Thoracic aorta (tissue), 2 donors: ENCODE measurements around the gene TGIF2. TPM values are rescaled to one million over a fixed set of nuclear protein-coding genes. Genes with fewer than 3 reads are reported as not detected.
"Not testable (repeated sequence)": the region's sequence is repeated elsewhere in the genome, so short reads cannot be mapped to it uniquely, and the experiment has no call there.

ENCODE experiments used
- ATAC-seq: fragments of 150-250 bp; one replicate; pipeline ENCODE4 v1.8.0; 2017; ENCODE audit warnings: low read depth; ENCODE audit not compliant: insufficient number of reproducible peaks, low FRiP score
- DNase-seq: peaks from one replicate; pipeline ENCODE4 v3.0.0-alpha.2; 2020; ENCODE audit warnings: low spot score
- H3K27ac ChIP-seq, 2 donors: fragments of 200-600 bp; sonication (generic); 1 replicate in 1 of 2; 2 replicates in 1 of 2; pipeline ENCODE4 v1.5.1; 2016; ENCODE audit warnings: mild to moderate bottlenecking in 2 of 2, moderate library complexity in 2 of 2
- H3K27me3 ChIP-seq: fragments of 200-600 bp; sonication (generic); replicated peaks from 2 replicates; pipeline ENCODE4 v1.6.0; 2016; ENCODE audit warnings: mild to moderate bottlenecking; ENCODE audit not compliant: insufficient read depth
- H3K36me3 ChIP-seq: fragments of 200-600 bp; sonication (generic); one replicate; pipeline ENCODE4 v1.5.1; 2016
- H3K4me1 ChIP-seq, 2 donors: fragments of 200-600 bp; sonication (generic); 1 replicate in 1 of 2; 2 replicates in 1 of 2; pipeline versions ENCODE4 v1.5.1 to v1.6.0; 2016; ENCODE audit warnings: low read depth in 2 of 2, mild to moderate bottlenecking in 1 of 2; ENCODE audit not compliant: control insufficient read depth in 1 of 2
- H3K4me3 ChIP-seq: fragments of 200-600 bp; sonication (generic); 2 replicates; pipeline ENCODE4 v1.5.1; 2016; ENCODE audit warnings: mild to moderate bottlenecking
- H3K9me3 ChIP-seq: fragments of 200-600 bp; sonication (generic); 2 replicates; pipeline ENCODE4 v1.5.1; 2016
- total RNA-seq, 2 donors: library from RNA; depleted of rRNA; stranded (reverse); fragments of >200 nt; gene quantifications; one replicate each; pipeline versions ENCODE4 v1.1.0 to v1.2.3, GENCODE V29; 2016
- TF ChIP-seq, protein P1 (sequence below): fragments of 200-600 bp; sonication (generic); IDR thresholded peaks from one replicate; pipeline ENCODE4 v1.5.1; 2019; ENCODE audit warnings: antibody characterized with exemption

Gene TGIF2
- total RNA-seq, 2 donors from 2014 or later, result 13.4 to 14.2 TPM

DNA sequence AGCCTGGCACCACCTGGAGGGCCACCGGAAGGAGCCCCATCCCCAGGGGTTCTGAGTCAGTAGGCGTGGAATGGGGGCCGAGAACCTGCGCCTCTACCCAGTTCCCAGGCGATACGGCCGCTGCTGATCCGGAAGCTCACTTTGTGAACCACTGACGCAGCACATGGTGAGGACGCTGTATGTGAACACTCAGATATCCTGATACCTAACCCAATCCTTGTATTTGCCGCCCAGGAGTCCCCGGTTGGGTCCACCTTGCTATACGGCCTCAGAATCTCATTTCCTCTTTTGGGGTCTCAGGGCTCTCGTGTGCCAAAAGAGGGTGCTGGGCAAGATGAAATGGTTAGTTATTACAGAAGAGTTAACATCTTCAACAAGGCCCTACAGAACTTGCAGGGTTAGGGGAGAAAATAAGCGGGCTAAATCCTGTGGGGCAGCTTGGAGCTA, 31.6 kb downstream of the TGIF2 start:
- no peak for ATAC-seq
- H3K4me3 ChIP-seq, result peak overlapping the region; percentile 100
- H3K36me3 ChIP-seq, result peaks cover 12% of the 10 kb centered on the region
- no peaks in the 10 kb centered on the region for H3K9me3 ChIP-seq
- TF ChIP-seq, protein P1, sequence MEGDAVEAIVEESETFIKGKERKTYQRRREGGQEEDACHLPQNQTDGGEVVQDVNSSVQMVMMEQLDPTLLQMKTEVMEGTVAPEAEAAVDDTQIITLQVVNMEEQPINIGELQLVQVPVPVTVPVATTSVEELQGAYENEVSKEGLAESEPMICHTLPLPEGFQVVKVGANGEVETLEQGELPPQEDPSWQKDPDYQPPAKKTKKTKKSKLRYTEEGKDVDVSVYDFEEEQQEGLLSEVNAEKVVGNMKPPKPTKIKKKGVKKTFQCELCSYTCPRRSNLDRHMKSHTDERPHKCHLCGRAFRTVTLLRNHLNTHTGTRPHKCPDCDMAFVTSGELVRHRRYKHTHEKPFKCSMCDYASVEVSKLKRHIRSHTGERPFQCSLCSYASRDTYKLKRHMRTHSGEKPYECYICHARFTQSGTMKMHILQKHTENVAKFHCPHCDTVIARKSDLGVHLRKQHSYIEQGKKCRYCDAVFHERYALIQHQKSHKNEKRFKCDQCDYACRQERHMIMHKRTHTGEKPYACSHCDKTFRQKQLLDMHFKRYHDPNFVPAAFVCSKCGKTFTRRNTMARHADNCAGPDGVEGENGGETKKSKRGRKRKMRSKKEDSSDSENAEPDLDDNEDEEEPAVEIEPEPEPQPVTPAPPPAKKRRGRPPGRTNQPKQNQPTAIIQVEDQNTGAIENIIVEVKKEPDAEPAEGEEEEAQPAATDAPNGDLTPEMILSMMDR, result no peak
- no peaks in the 10 kb centered on the region for H3K27me3 ChIP-seq
- DNase-seq, result no peak
- peaks cover 9 to 24% of the 10 kb centered on the region in 2 donors for H3K4me1 ChIP-seq
- H3K27ac ChIP-seq, result peak overlapping the region; percentile 79 to 89

- DNase-seq (peak; percentile 95), ATAC-seq (peak; percentile 92)
- H3K9me3 ChIP-seq, result no peaks in the 10 kb centered on the region
- peaks cover 18% of the 10 kb centered on the region for H3K36me3 ChIP-seq
- H3K4me3 ChIP-seq, result peak within 1 kb of the TSS; percentile 100
- H3K27ac ChIP-seq, result peak within 1 kb of the TSS; percentile 79 to 89
- H3K27me3 ChIP-seq, result no peaks in the 10 kb centered on the region
- peaks cover 7 to 24% of the 10 kb centered on the region in 2 donors for H3K4me1 ChIP-seq
- TF ChIP-seq, protein P1, result peak; percentile 79
Observed at GRCh38 chr20:36605399-36606157, 32.2 kb downstream of the TGIF2 start, which contains the start of gene RAB5IF. TSS of gene RAB5IF (plus strand) at chr20:36605779. CDS start at chr20:36605952, 173 bp downstream.

GRCh38 chr20:36606158-36607066, 33.0 kb downstream of the TGIF2 start:
- TF ChIP-seq, protein P1, result no peak
- H3K9me3 ChIP-seq, result no peaks in the 10 kb centered on the region
- peaks cover 26% of the 10 kb centered on the region for H3K36me3 ChIP-seq
- peak overlapping the region; percentile 78 to 89 for H3K27ac ChIP-seq
- peak overlapping the region; percentile 100 for H3K4me3 ChIP-seq
- no peaks in the 10 kb centered on the region for H3K27me3 ChIP-seq
- no peak for DNase-seq
- H3K4me1 ChIP-seq, result peaks cover 7 to 24% of the 10 kb centered on the region in 2 donors
- ATAC-seq, result no peak

- TF ChIP-seq, protein P1, result no peak
- H3K27me3 ChIP-seq, result no peaks in the 10 kb centered on the region
- H3K27ac ChIP-seq, result no peak overlapping the region
- H3K4me1 ChIP-seq, result peaks cover 7 to 24% of the 10 kb centered on the region in 2 donors
- H3K9me3 ChIP-seq, result no peaks in the 10 kb centered on the region
- H3K4me3 ChIP-seq, result no peak overlapping the region
- ATAC-seq (no peak), DNase-seq (no peak)
- peaks cover 39% of the 10 kb centered on the region for H3K36me3 ChIP-seq
Observed at GRCh38 chr20:36607586-36608387, 34.4 kb downstream of the TGIF2 start.

DNA sequence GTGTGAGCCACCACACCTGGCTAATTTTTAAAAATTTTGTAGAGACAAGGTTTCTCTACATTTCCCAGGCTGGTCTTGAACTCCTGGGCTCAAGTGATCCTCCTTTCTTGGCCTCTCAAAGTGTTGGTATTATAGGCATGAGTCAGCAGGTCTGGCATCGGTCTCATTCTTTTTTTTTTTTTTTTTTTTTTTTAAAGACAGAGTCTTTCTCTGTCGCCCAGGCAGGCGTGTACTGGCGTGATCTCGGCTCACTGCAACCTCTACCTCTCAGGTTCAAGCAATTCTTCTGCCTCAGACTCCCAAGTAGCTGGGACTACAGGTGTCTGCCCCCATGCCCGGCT, 35.0 kb downstream of the TGIF2 start:
- not testable (repeated sequence) for DNase-seq, H3K27me3 ChIP-seq, H3K27ac ChIP-seq, ATAC-seq, H3K9me3 ChIP-seq, H3K4me3 ChIP-seq
- Histone ChIP-seq H3K36me3 (peaks cover 44% of the 10 kb centered on the region), H3K4me1 (peaks cover 7 to 24% of the 10 kb centered on the region in 2 donors)
